IMR-90 (cell line): Measurements from ENCODE around the gene ARHGAP21. TPM values are rescaled to one million over a fixed set of nuclear protein-coding genes. Genes with fewer than 3 reads are reported as not detected.

Source experiments
- ATAC-seq: fragments of 200-7000 bp; cut with Tn5 transposase; 2 replicates; pipeline ENCODE4 v1.9.1; 2020; ENCODE audit warnings: low read depth, mild to moderate bottlenecking, moderate library complexity
- BruUV-seq: library from RNA; stranded (reverse); fragments of 400-500 nt; replicated peaks from 2 replicates; lab custom pipeline; 2021; lab: Mats Ljungman, UMichigan
- CTCF ChIA-PET: fragments of 300-600 bp; formaldehyde crosslinking; extraction: SDS; loops from one replicate; lab custom pipeline; 2021; ENCODE audit warnings: antibody characterized with exemption; lab: Yijun Ruan, JAX
- POLR2A ChIA-PET: fragments of 300-600 bp; sonication (Branson Sonifier 250); formaldehyde crosslinking; loops from one replicate; lab custom pipeline; 2022; ENCODE audit warnings: antibody characterized with exemption; ENCODE audit not compliant: unreplicated experiment; lab: Charles Lee
- DNase-seq: peaks from one replicate; pipeline ENCODE4 v3.0.0; 2013
- H2AFZ ChIP-seq: replicated peaks from 2 replicates; pipeline ENCODE3; 2013; ENCODE audit warnings: low read length, mild to moderate bottlenecking; ENCODE audit not compliant: poor library complexity
- H2AK5ac ChIP-seq: 2 replicates; pipeline ENCODE4 v1.6.1; 2013; ENCODE audit warnings: low read depth, low read length, inconsistent platforms
- H2AK9ac ChIP-seq: replicated peaks from 2 replicates; pipeline ENCODE3; 2013; ENCODE audit warnings: mild to moderate bottlenecking, low read depth, low read length, moderate library complexity; ENCODE audit not compliant: poor library complexity
- H2BK120ac ChIP-seq: 2 replicates; pipeline ENCODE4 v1.6.1; 2013; ENCODE audit warnings: low read depth, low read length, inconsistent platforms
- H2BK15ac ChIP-seq: 3 replicates; pipeline ENCODE4 v1.6.1; 2013; ENCODE audit warnings: low read depth, low read length, inconsistent platforms
- H2BK20ac ChIP-seq: 2 replicates; pipeline ENCODE4 v1.6.1; 2013; ENCODE audit warnings: low read depth, mild to moderate bottlenecking, inconsistent platforms, low read length, moderate library complexity
- H2BK5ac ChIP-seq: 2 replicates; pipeline ENCODE4 v1.6.1; 2013; ENCODE audit warnings: mild to moderate bottlenecking, low read depth, low read length, inconsistent platforms; ENCODE audit not compliant: poor library complexity, severe bottlenecking
- H3K14ac ChIP-seq: replicated peaks from 2 replicates; pipeline ENCODE4 v1.6.1; 2013; ENCODE audit warnings: low read depth, low read length, inconsistent platforms
- H3K18ac ChIP-seq: 2 replicates; pipeline ENCODE4 v1.6.1; 2013; ENCODE audit warnings: low read depth, low read length, control low read depth
- H3K23ac ChIP-seq: 2 replicates; pipeline ENCODE4 v1.6.1; 2013; ENCODE audit warnings: low read depth, low read length, inconsistent platforms
- H3K27ac ChIP-seq: 2 replicates; pipeline ENCODE4 v1.5.1; 2013; ENCODE audit warnings: mild to moderate bottlenecking, control low read depth, low read length; ENCODE audit not compliant: insufficient read depth
- H3K27me3 ChIP-seq: 2 replicates; pipeline ENCODE4 v1.6.1; 2013; ENCODE audit warnings: low read length; ENCODE audit not compliant: control insufficient read depth, insufficient read depth
- H3K36me3 ChIP-seq: 2 replicates; pipeline ENCODE4 v1.6.1; 2013; ENCODE audit warnings: low read length, mixed read lengths; ENCODE audit not compliant: control insufficient read depth, insufficient read depth
- H3K4ac ChIP-seq: 2 replicates; pipeline ENCODE4 v1.6.1; 2013; ENCODE audit warnings: low read depth, low read length, inconsistent platforms
- H3K4me1 ChIP-seq: 2 replicates; pipeline ENCODE4 v1.6.1; 2013; ENCODE audit warnings: low read length, mixed read lengths; ENCODE audit not compliant: control insufficient read depth, insufficient read depth
- H3K4me2 ChIP-seq: 2 replicates; pipeline ENCODE4 v1.6.1; 2013; ENCODE audit warnings: low read depth, mild to moderate bottlenecking, control low read depth, low read length, moderate library complexity
- H3K4me3 ChIP-seq: 2 replicates; pipeline ENCODE4 v1.5.1; 2013; ENCODE audit warnings: low read depth, mild to moderate bottlenecking, control low read depth, low read length, moderate library complexity; ENCODE audit not compliant: insufficient read depth
- H3K56ac ChIP-seq: 2 replicates; pipeline ENCODE4 v1.6.1; 2013; ENCODE audit warnings: low read length, inconsistent platforms; ENCODE audit not compliant: insufficient read depth; ENCODE audit errors: extremely low read depth
- H3K79me1 ChIP-seq, 2 experiments: 2 replicates each; pipeline ENCODE4 v1.6.1; 2013; ENCODE audit warnings: low read length in 2 of 2, inconsistent platforms in 1 of 2, low read depth in 1 of 2
- H3K9ac ChIP-seq: 2 replicates; pipeline ENCODE4 v1.6.1; 2013; ENCODE audit warnings: low read depth, low read length, control low read depth
- H3K9me1 ChIP-seq: 2 replicates; pipeline ENCODE4 v1.6.1; 2013; ENCODE audit warnings: low read length, inconsistent platforms; ENCODE audit not compliant: insufficient read depth
- H3K9me3 ChIP-seq: 2 replicates; pipeline ENCODE4 v1.6.1; 2013; ENCODE audit warnings: low read length; ENCODE audit not compliant: control insufficient read depth, insufficient read depth
- H4K20me1 ChIP-seq: 2 replicates; pipeline ENCODE4 v1.6.1; 2013; ENCODE audit warnings: low read length, inconsistent platforms; ENCODE audit not compliant: insufficient read depth
- H4K5ac ChIP-seq: 2 replicates; pipeline ENCODE4 v1.6.1; 2013; ENCODE audit warnings: mild to moderate bottlenecking, low read depth, low read length, control low read depth
- H4K8ac ChIP-seq, 2 experiments: 2 replicates each; pipeline ENCODE4 v1.6.1; 2013; ENCODE audit warnings: low read depth in 2 of 2, low read length in 2 of 2, control low read depth in 1 of 2, inconsistent platforms in 1 of 2
- H4K91ac ChIP-seq: 2 replicates; pipeline ENCODE4 v1.6.1; 2013; ENCODE audit warnings: low read depth, low read length, inconsistent platforms; ENCODE audit not compliant: insufficient read depth
- CEBPB ChIP-seq: IDR thresholded peaks from 2 replicates; pipeline ENCODE4 v1.6.1; 2012; ENCODE audit warnings: low read depth, low read length, improper control_type of control experiment
- CTCF ChIP-seq: conservative IDR thresholded peaks from 2 replicates; pipeline ENCODE4 v1.5.1; 2012; ENCODE audit warnings: mild to moderate bottlenecking, low read depth, low read length, improper control_type of control experiment
- ELK1 ChIP-seq: fragments of 150-350 bp; IDR thresholded peaks from 2 replicates; pipeline ENCODE4 v1.6.1; 2016; ENCODE audit warnings: low read depth, mild to moderate bottlenecking, low read length, moderate library complexity, borderline replicate concordance
- MAFK ChIP-seq: IDR thresholded peaks from 2 replicates; pipeline ENCODE4 v1.6.1; 2012; ENCODE audit warnings: low read depth, low read length, improper control_type of control experiment
- MAZ ChIP-seq: IDR thresholded peaks from 2 replicates; pipeline ENCODE4 v1.6.1; 2012; ENCODE audit warnings: low read depth, mild to moderate bottlenecking, low read length, improper control_type of control experiment, moderate library complexity, borderline replicate concordance
- RAD21 ChIP-seq: IDR thresholded peaks from 2 replicates; pipeline ENCODE4 v1.6.1; 2012; ENCODE audit warnings: low read length, improper control_type of control experiment
- RCOR1 ChIP-seq: IDR thresholded peaks from 2 replicates; pipeline ENCODE4 v1.6.1; 2012; ENCODE audit warnings: mild to moderate bottlenecking, low read length, improper control_type of control experiment; ENCODE audit not compliant: insufficient replicate concordance
- RFX5 ChIP-seq: IDR thresholded peaks from 2 replicates; pipeline ENCODE4 v1.8.0; 2012; ENCODE audit warnings: low read depth, mild to moderate bottlenecking, low read length, moderate library complexity
- SMC3 ChIP-seq: fragments of 150-350 bp; IDR thresholded peaks from 2 replicates; pipeline ENCODE4 v1.6.1; 2016; ENCODE audit warnings: low read depth, mild to moderate bottlenecking, antibody characterized with exemption, low read length, moderate library complexity
- WGBS, 2 experiments: methylation state at CpG; one replicate each; pipeline versions ENCODE4 v1.1.5 to v1.1.7; 2013; ENCODE audit warnings: missing lambda C conversion rate in 2 of 2; ENCODE audit not compliant: insufficient read length in 1 of 2; ENCODE audit errors: extremely low coverage in 2 of 2; 5-methylcytosine and 5-hydroxymethylcytosine counted together
- dilution Hi-C: fragments of 300-500 bp; cut with HindIII; formaldehyde crosslinking; loops from one replicate; pipeline ENCODE4 v1.14.3; 2018; ENCODE audit warnings: low sequenced_read_pairs; ENCODE audit not compliant: unreplicated experiment
- in situ Hi-C: fragments of 300-500 bp; cut with MboI; formaldehyde crosslinking; loops from 3 replicates; pipeline ENCODE4 v1.14.3; 2019; ENCODE audit warnings: low sequenced_read_pairs, inconsistent platforms, mixed read lengths
- intact Hi-C: fragments of 100-400 bp; cut with micrococcal nuclease; formaldehyde crosslinking; loops from 2 replicates; pipeline ENCODE4 v1.10.0; 2022
- polyA plus RNA-seq, 3 experiments: library from polyadenylated mRNA; depleted of rRNA; stranded (reverse); fragments of >200 nt; gene quantifications; 2 replicates each; pipeline ENCODE4 v1.2.3, GENCODE V29; 2012; ENCODE audit warnings: low replicate concordance in 1 of 3
- total RNA-seq: library from RNA; depleted of rRNA; stranded (reverse); fragments of >200 nt; gene quantifications from 2 replicates; pipeline ENCODE4 v1.2.3, GENCODE V29; 2012

Gene ARHGAP21
- total and polyA plus RNA-seq, 2 of the 4 experiments (the other 2 are of a cell fraction) = 43.3 to 94.3 TPM

GRCh38 chr10:24561453-24561852 is 162.2 kb downstream of the ARHGAP21 start:
- ATAC-seq = no peak

More at GRCh38 chr10:24561453-24561852, 162.2 kb downstream of the ARHGAP21 start:
- Histone ChIP-seq H3K36me3 (no peaks in the 10 kb centered on the region), H3K18ac (no peak overlapping the region), H4K8ac (no peak overlapping the region), H3K9me1 (no peaks in the 10 kb centered on the region), H2BK15ac (no peak overlapping the region), H4K5ac (no peak overlapping the region), H3K79me1 (no peaks in the 10 kb centered on the region), H2AK5ac (no peak overlapping the region), H3K27ac (no peak overlapping the region), H3K9ac (no peak overlapping the region), H3K14ac (no peak overlapping the region), H3K4ac (no peak overlapping the region), H2BK20ac (no peak overlapping the region), H3K4me2 (no peak overlapping the region), H3K9me3 (peaks cover 5% of the 10 kb centered on the region; the same call in 1 of the 2 replicates), H2BK120ac (no peak overlapping the region), H3K56ac (no peak overlapping the region), H2AK9ac (no peak overlapping the region), H4K91ac (no peak overlapping the region), H3K27me3 (peaks cover 2% of the 10 kb centered on the region; the same call in 1 of the 2 replicates), H3K23ac (no peak overlapping the region), H2BK5ac (no peak overlapping the region), H3K4me1 (no peaks in the 10 kb centered on the region), H4K20me1 (no peaks in the 10 kb centered on the region), H3K4me3 (no peak overlapping the region), H2AFZ (no peak overlapping the region)
- TF ChIP-seq RCOR1 (no peak), RFX5 (no peak), MAZ (no peak), MAFK (no peak), RAD21 (no peak), SMC3 (no peak), ELK1 (no peak), CEBPB (no peak), CTCF (no peak)
- CTCF ChIA-PET = no interaction called here
- DNase-seq = peak; percentile 4
- no CpG with 5 or more reads among the region's 3 CpGs for WGBS, 2 experiments
- intact Hi-C loops = no loop called here
- dilution Hi-C loops = no loop called here
- BruUV-seq = no TSS peak
- in situ Hi-C loops = no loop called here
- POLR2A ChIA-PET = no interaction called here
